AG09319 (cell line): ENCODE data around the gene ATG14.
"Not testable (repeated sequence)": the region's sequence is repeated elsewhere in the genome, so short reads cannot be mapped to it uniquely, and the experiment has no call there.

Experiments used
- DNase-seq: peaks from one replicate; pipeline ENCODE4 v3.0.0-alpha.2; 2010; ENCODE audit warnings: low read depth; ENCODE audit errors: extremely low read depth
- TF ChIP-seq, protein P1 (sequence below): IDR thresholded peaks from 2 replicates; pipeline ENCODE4 v1.5.1; 2011; ENCODE audit warnings: low read depth, mild to moderate bottlenecking, inconsistent platforms, low read length, moderate library complexity

ATG14 gene

DNA sequence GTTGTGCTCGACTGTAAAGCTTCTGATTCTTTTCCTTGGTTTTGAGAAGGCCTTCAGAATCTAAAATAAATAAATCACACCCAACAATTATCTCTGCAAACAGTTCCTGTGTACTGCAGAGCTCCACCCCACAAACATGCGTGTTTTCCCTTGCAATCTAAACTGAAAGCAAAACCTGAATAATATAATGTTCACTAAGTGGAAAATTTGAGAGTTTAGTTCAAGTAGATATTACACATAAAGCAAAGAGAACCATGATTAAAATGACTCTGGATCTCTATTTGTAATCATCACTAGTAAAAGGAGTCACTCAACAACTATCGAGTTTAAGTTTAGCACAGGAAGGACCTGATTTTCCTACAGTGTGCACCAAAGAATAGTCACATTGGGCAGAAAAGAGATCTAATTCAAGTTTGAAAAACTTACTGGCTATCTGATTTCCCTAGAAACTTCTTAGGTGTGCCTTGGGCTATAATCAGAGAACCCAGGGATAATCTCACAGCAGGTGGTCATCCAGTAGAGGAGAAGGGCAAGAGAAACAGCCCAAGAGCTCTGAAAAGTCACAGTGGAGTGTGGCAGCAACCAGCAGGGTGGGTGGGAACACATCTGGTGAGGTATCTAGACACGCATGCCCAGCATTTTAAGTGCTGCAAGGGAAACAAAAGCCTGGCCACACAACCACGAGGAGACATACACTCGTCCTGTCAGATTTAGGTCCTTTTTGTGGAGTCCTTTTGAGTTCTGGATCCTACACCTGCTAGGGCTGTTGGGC lies 25.4 kb downstream of the ATG14 start:
- TF ChIP-seq, protein P1, sequence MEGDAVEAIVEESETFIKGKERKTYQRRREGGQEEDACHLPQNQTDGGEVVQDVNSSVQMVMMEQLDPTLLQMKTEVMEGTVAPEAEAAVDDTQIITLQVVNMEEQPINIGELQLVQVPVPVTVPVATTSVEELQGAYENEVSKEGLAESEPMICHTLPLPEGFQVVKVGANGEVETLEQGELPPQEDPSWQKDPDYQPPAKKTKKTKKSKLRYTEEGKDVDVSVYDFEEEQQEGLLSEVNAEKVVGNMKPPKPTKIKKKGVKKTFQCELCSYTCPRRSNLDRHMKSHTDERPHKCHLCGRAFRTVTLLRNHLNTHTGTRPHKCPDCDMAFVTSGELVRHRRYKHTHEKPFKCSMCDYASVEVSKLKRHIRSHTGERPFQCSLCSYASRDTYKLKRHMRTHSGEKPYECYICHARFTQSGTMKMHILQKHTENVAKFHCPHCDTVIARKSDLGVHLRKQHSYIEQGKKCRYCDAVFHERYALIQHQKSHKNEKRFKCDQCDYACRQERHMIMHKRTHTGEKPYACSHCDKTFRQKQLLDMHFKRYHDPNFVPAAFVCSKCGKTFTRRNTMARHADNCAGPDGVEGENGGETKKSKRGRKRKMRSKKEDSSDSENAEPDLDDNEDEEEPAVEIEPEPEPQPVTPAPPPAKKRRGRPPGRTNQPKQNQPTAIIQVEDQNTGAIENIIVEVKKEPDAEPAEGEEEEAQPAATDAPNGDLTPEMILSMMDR = no peak
- no peak for DNase-seq

DNA sequence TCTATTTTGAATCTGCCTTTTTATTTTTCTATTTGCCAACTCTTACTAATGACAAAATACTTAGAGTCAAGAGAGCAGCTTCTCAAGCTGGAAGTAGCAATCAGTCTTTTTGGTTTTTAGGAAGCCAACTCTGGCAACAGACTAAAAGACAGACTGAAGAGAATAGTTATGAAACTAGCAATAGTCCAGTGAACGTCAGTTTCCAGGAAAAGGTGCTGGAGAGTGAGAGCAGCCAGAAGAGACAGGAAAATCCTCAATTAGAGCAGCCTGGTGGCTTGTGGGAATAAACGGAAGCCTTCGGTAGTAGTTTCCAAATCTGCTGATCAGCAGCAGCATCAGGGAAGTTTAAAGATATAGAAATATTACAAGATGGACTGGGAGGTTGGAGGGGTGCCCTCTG lies 27.1 kb downstream of the ATG14 start:
- TF ChIP-seq, protein P1 = no peak
- DNase-seq = no peak

DNA sequence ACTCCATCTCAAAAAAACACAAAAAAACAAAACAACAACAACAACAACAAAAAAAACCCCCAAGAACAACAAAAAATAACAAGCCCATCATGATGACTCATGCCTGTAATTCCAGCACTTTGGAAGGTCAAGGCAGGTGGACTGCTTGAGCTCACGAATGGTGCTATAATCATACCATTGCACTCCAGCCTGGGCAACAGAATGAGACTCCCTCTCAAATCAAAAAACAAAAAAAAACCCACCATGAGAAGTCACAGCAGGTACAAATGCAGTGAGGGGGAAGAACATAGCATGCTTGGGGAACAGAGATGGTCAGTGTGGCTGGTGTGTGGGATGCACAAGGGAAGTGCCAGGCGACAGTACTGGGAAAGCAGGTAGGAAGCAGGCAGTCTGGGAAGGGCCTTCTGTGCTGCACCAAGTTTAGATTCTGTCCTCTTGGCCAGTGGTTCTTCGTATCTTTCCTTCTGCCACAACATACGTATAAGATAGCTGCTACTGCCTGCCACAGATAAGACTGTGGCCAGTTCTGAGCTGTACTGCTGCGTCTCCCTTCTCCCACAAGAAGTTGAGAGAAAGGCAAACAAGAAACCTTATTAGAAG lies 28.0 kb downstream of the ATG14 start:
- TF ChIP-seq, protein P1 = no peak
- no peak for DNase-seq

DNA sequence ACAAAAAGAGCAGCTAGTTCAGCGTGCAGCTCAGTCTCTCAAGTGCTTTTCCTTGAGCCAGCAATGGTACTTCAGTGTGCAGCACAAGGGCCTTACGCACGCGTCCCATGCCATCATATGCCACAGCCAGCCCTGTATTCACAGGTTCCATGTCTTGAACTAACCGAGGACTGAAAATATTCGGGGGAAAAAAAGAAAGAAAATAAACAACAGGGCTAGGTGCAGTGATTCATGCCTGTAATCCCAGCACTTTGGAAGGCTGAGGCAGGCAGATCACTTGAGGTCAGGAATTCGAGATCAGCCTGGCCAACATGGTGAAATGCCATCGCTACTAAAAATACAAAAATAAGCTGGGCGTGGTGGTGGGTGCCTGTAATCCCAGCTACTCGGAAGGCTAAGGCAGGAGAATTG lies 28.6 kb downstream of the ATG14 start:
- DNase-seq = not testable (repeated sequence)

DNA sequence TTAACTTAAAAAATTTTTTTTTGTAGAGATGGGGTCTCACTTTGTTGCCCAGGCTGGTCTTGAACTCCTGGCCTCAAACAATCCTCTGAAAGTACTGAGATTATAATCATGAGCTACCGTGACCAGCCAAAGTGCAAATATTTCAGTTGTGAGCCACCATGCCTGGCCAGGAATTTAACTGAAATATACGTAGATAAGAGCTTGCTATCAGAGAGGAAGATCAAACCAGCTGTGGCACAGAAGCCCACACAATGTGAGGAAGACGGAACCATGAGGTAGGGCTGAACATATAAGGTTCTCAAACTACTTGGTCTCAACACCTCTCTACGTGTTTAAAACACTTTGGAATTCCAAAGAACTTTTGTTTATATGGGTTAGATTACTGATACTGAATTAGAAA lies 29.1 kb downstream of the ATG14 start:
- no peak for DNase-seq
- TF ChIP-seq, protein P1 = no peak

DNA sequence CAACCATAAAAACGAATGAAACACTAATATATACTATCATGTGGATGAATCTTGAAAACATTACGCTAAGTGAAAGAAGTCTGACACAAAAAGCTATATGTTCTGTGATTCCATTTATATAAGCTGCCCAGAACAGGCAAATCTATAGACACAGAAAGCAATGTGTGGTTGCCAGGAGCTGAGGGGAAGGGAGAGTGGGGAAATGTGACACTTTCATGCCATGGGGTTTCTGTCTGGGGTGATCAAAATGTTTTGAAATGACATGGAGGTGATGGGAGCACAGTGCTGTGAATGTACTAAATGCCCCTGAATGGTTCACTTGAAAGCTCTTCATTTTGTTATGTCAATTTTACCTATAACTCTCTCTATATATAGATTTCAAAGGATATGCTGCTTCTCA lies 30.1 kb downstream of the ATG14 start:
- TF ChIP-seq, protein P1 = no peak

DNA sequence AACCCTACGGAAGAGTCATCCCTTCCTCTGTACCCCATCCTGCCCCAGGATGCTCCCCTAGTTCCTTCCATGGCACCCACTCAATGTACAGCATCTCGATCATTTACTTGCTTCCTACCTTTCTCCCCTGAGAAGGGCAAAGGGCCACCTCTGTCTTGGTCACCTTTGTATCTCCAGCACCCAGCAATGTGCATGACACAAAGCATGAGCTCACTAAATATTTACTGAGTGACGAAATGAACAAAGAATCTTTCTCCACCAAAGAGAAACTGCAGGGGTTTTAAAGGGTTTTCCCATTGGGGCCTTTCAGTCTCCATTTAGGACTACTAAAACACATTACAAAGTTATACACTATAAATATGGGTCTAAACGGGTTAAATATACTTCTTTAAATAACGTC lies 30.6 kb downstream of the ATG14 start:
- DNase-seq = no peak
- TF ChIP-seq, protein P1 = no peak

More for the DNA sequence above, 30.1 kb downstream of the ATG14 start:
- no peak for DNase-seq
